Natural killer cell (primary cell): Measurements from ENCODE around the gene HOXD8. TPM values are rescaled to one million over a fixed set of nuclear protein-coding genes. Genes with fewer than 3 reads are reported as not detected.

Experiments
- ATAC-seq, 3 donors: fragments of 150-1000 bp in 2 of 3; fragments of 200-7000 bp in 1 of 3; cut with Tn5 transposase; 1 replicate in 1 of 3; 2 replicates in 2 of 3; pipeline ENCODE4 v1.10.0; 2021; ENCODE audit warnings: mild to moderate bottlenecking in 2 of 3, moderate library complexity in 2 of 3
- DNase-seq, 2 donors: peaks; one replicate each; pipeline versions ENCODE4 v3.0.0 to v3.0.0-alpha.2; 2013 to 2021; ENCODE audit warnings: mixed read lengths in 1 of 2
- H3K27ac ChIP-seq: one replicate; pipeline ENCODE4 v1.5.1; 2013; ENCODE audit warnings: mild to moderate bottlenecking, low read length
- H3K27me3 ChIP-seq: one replicate; pipeline ENCODE4 v1.6.1; 2013; ENCODE audit warnings: low read length; ENCODE audit not compliant: control insufficient read depth, insufficient read depth
- H3K36me3 ChIP-seq: one replicate; pipeline ENCODE4 v1.6.1; 2013; ENCODE audit warnings: low read length; ENCODE audit not compliant: control insufficient read depth, insufficient read depth
- H3K4me1 ChIP-seq: one replicate; pipeline ENCODE4 v1.6.1; 2013; ENCODE audit warnings: low read length; ENCODE audit not compliant: control insufficient read depth, insufficient read depth
- H3K4me3 ChIP-seq: one replicate; pipeline ENCODE4 v1.5.1; 2013; ENCODE audit warnings: low read length
- H3K9me3 ChIP-seq: one replicate; pipeline ENCODE4 v1.6.1; 2013; ENCODE audit warnings: low read length; ENCODE audit not compliant: control insufficient read depth, insufficient read depth
- H3K27ac Mint-ChIP-seq, 2 donors: one replicate each; pipeline ENCODE4 v1.8.0; 2022; ENCODE audit warnings: mild to moderate bottlenecking in 2 of 2, mixed read lengths in 2 of 2, moderate library complexity in 1 of 2
- H3K27me3 Mint-ChIP-seq, 2 donors: one replicate each; pipeline ENCODE4 v1.8.0; 2022; ENCODE audit warnings: low read depth in 2 of 2, mixed read lengths in 2 of 2
- H3K36me3 Mint-ChIP-seq: one replicate; pipeline ENCODE4 v1.8.0; 2022; ENCODE audit warnings: mixed read lengths
- H3K4me1 Mint-ChIP-seq, 2 donors: one replicate each; pipeline ENCODE4 v1.8.0; 2022; ENCODE audit warnings: mixed read lengths in 2 of 2
- H3K4me3 Mint-ChIP-seq: one replicate; pipeline ENCODE4 v1.8.0; 2022; ENCODE audit warnings: mild to moderate bottlenecking, moderate library complexity, mixed read lengths
- H3K9me3 Mint-ChIP-seq, 2 donors: one replicate each; pipeline ENCODE4 v1.8.0; 2022; ENCODE audit warnings: mixed read lengths in 2 of 2
- WGBS: methylation state at CpG from one replicate; pipeline ENCODE4 v1.1.7; 2013; ENCODE audit warnings: missing lambda C conversion rate; ENCODE audit not compliant: insufficient coverage; 5-methylcytosine and 5-hydroxymethylcytosine counted together
- intact Hi-C: fragments of 100-400 bp; cut with micrococcal nuclease; formaldehyde crosslinking; loops from one replicate; pipeline ENCODE4 v1.14.2; 2022
- total RNA-seq, 4 donors: library from RNA; stranded (reverse); fragments of 120-200 nt in 1 of 4; gene quantifications; one replicate each; pipeline versions ENCODE4 v1.2.3 to v1.2.4, GENCODE V29; 2013 to 2022
- TF ChIP-seq, protein P1 (sequence below): fragments of 200-600 bp; IDR thresholded peaks from one replicate; pipeline ENCODE4 v1.8.0; 2022; ENCODE audit warnings: antibody characterized with exemption

The HOXD8 gene
- total RNA-seq, 3 donors from 2014 or later (not counting 1 experiment from before 2014, with no cell fraction given): not detected

DNA sequence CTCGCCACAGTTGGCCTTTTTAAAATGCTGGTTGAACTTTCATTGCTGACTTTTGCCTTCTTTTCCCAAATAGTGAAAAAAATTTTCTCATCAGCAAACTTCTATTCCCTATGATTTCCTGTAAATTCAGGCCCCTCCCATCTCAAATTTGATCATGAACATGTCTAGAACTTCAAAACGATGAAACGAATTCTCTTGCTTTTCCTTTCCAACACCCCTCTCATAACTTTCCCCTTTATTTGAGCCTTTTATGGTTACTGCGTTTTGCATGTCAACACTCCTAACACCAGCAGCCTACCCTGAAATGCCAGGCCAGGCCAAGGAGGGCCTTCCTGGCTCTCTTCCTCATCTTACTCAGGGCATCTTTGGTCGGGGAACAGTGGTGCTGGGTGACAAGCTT, 38.6 kb upstream of the HOXD8 start:
- Mint-ChIP-seq H3K4me1 (peaks cover 8 to 29% of the 10 kb centered on the region in 2 donors), H3K4me3 (no peak overlapping the region), H3K27me3 (peaks cover 74 to 87% of the 10 kb centered on the region in 2 donors), H3K9me3 (peaks cover 0 to 3% of the 10 kb centered on the region in 2 donors), H3K27ac (no peak overlapping the region), H3K36me3 (peaks cover 17% of the 10 kb centered on the region)
- WGBS: 19% methylated on average over 5 of the region's 5 CpGs
- peaks cover 14% of the 10 kb centered on the region for H3K4me1 ChIP-seq
- intact Hi-C loops: no loop called here
- no peaks in the 10 kb centered on the region for H3K36me3 ChIP-seq
- DNase-seq (no peak), ATAC-seq (no peak)
- H3K9me3 ChIP-seq: peaks cover 13% of the 10 kb centered on the region
- peaks cover 88% of the 10 kb centered on the region for H3K27me3 ChIP-seq
- no peak overlapping the region for H3K27ac ChIP-seq
- no peak overlapping the region for H3K4me3 ChIP-seq
- TF ChIP-seq, protein P1, sequence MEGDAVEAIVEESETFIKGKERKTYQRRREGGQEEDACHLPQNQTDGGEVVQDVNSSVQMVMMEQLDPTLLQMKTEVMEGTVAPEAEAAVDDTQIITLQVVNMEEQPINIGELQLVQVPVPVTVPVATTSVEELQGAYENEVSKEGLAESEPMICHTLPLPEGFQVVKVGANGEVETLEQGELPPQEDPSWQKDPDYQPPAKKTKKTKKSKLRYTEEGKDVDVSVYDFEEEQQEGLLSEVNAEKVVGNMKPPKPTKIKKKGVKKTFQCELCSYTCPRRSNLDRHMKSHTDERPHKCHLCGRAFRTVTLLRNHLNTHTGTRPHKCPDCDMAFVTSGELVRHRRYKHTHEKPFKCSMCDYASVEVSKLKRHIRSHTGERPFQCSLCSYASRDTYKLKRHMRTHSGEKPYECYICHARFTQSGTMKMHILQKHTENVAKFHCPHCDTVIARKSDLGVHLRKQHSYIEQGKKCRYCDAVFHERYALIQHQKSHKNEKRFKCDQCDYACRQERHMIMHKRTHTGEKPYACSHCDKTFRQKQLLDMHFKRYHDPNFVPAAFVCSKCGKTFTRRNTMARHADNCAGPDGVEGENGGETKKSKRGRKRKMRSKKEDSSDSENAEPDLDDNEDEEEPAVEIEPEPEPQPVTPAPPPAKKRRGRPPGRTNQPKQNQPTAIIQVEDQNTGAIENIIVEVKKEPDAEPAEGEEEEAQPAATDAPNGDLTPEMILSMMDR: no peak

DNA sequence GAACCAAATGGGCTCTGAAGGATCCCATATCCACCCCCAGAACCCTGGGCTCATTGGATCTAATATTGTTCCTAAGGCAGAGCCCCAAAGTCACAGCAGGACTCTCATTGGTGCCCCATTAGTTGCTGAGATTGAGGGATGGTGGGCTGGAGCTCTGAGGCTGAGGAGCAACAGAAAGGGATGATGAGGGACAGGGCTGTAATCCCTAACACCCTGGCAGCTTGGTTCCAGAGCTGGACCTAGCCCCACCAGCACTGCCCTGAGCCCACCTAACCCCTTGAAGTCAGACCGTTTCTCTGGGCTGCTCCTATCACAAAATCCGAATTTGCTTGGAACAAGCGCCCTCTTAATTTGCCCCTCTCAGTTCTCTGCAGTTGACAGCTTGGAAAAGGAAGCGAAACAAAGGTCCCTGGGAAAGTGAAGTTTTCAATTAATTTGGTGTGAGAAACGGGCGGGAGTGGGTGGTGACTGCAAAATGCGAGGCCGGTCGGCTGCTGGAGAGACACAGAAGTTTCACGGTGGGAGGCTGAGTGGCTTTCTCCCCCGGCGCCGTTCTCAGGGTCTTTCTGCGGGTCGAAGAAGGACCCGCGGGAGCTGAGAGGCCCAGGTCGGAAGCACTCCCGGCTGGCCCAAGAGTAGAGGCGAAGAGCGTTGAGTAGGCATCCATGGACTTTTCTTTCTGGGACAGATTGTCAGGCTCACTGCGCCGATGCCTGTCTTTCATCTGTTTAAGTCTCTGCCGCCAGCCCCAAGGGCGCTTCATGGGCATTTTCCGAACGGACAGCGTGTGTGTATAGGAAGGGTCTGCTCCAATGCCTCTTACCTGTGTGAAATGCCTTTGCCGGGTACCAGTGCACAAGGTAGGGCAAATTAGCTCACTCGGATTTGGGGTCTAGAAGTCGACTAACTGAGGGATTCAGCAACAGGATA, 37.9 kb upstream of the HOXD8 start:
- H3K27me3 Mint-ChIP-seq: peaks cover 73 to 89% of the 10 kb centered on the region in 2 donors
- peaks cover 8% of the 10 kb centered on the region for H3K9me3 ChIP-seq
- no peak overlapping the region for H3K27ac Mint-ChIP-seq
- H3K4me3 ChIP-seq: no peak overlapping the region
- peaks cover 0 to 3% of the 10 kb centered on the region in 2 donors for H3K9me3 Mint-ChIP-seq
- H3K4me1 ChIP-seq: peaks cover 18% of the 10 kb centered on the region
- TF ChIP-seq, protein P1: no peak
- H3K27me3 ChIP-seq: peaks cover 87% of the 10 kb centered on the region
- ATAC-seq: no peak
- no peak overlapping the region for H3K27ac ChIP-seq
- peaks cover 11 to 32% of the 10 kb centered on the region in 2 donors for H3K4me1 Mint-ChIP-seq
- H3K36me3 ChIP-seq: no peaks in the 10 kb centered on the region
- H3K36me3 Mint-ChIP-seq: peaks cover 15% of the 10 kb centered on the region
- H3K4me3 Mint-ChIP-seq: peak overlapping the region; percentile 35
- intact Hi-C loops: no loop called here
- no peak for DNase-seq
- 7% methylated on average over 31 of the region's 31 CpGs for WGBS

DNA sequence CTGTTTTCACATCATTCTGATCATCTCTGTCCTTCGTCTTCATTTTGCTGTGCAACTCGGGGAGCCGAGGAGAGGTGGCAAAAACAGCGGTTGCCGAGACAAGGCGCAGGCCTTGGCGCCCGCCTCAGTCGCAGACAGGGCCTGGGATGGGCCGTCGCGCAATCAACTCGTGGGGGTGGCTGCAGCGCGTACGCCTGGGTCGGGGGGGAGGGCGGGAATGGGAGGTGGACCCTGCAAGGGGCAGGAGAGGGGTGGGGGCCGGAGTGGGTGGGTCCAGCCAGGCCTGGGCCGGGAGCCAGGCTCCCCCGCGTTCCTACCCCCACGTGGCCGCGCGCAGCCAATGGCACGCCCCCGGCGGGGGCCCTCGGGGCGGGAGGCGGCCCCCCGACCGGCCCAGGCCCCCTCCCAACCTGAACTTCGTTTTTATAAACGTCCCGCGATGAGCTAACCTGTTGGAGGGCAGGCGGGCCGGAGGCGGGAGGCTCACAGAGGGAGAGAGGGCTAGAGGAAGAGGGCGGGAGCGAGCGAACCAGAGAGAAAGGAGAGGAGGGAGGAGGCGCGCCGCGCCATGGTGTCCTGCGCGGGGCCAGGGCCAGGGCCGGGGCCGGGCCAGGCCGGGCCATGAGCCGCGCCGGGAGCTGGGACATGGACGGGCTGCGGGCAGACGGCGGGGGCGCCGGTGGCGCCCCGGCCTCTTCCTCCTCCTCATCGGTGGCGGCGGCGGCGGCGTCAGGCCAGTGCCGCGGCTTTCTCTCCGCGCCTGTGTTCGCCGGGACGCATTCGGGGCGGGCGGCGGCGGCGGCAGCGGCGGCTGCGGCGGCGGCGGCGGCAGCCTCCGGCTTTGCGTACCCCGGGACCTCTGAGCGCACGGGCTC, 37.0 kb upstream of the HOXD8 start, which contains the start of gene HOXD13:
Gene HOXD13, plus strand, starts transcription at position 452 of the 875 bp plus-strand sequence. Its CDS starts 170 bp downstream, at position 622.
- 4% methylated on average over 94 of the region's 95 CpGs for WGBS
- H3K27ac ChIP-seq: no peak within 1 kb of the TSS
- TF ChIP-seq, protein P1: no peak
- peaks cover 27% of the 10 kb centered on the region for H3K4me1 ChIP-seq
- Mint-ChIP-seq H3K36me3 (peaks cover 6% of the 10 kb centered on the region), H3K4me3 (peak within 1 kb of the TSS; percentile 35), H3K9me3 (no peaks in the 10 kb centered on the region), H3K27ac (no peak within 1 kb of the TSS), H3K4me1 (peaks cover 21 to 41% of the 10 kb centered on the region in 2 donors), H3K27me3 (peaks cover 72 to 89% of the 10 kb centered on the region in 2 donors)
- no peaks in the 10 kb centered on the region for H3K36me3 ChIP-seq
- no peak within 1 kb of the TSS for H3K4me3 ChIP-seq
- peaks cover 88% of the 10 kb centered on the region for H3K27me3 ChIP-seq
- no peak for DNase-seq
- ATAC-seq: no peak
- intact Hi-C loops: no loop called here
- H3K9me3 ChIP-seq: peaks cover 6% of the 10 kb centered on the region
